Mucosa of rectum (tissue), 2 donors: Measurements from ENCODE around the gene NTPCR.

Experiments
- H3K27ac ChIP-seq, 2 donors: one replicate each; pipeline ENCODE4 v1.7.0; 2013; ENCODE audit warnings: inconsistent platforms in 2 of 2, low read depth in 2 of 2, low read length in 2 of 2
- H3K27me3 ChIP-seq, 2 donors: one replicate each; pipeline ENCODE4 v1.7.0; 2013; ENCODE audit warnings: low read length in 2 of 2; ENCODE audit not compliant: control insufficient read depth in 2 of 2, insufficient read depth in 2 of 2
- H3K36me3 ChIP-seq, 2 donors: one replicate each; pipeline ENCODE4 v1.7.0; 2013; ENCODE audit warnings: low read length in 2 of 2; ENCODE audit not compliant: control insufficient read depth in 2 of 2, insufficient read depth in 2 of 2
- H3K4me1 ChIP-seq, 2 donors: one replicate each; pipeline ENCODE4 v1.7.0; 2013; ENCODE audit warnings: low read length in 2 of 2, mild to moderate bottlenecking in 1 of 2; ENCODE audit not compliant: control insufficient read depth in 2 of 2, insufficient read depth in 2 of 2
- H3K4me3 ChIP-seq, 2 donors: one replicate each; pipeline ENCODE4 v1.7.0; 2013; ENCODE audit warnings: low read length in 2 of 2
- H3K9ac ChIP-seq, 2 donors: one replicate each; pipeline ENCODE4 v1.7.0; 2013; ENCODE audit warnings: low read length in 2 of 2, low read depth in 1 of 2, mild to moderate bottlenecking in 1 of 2
- H3K9me3 ChIP-seq, 2 donors: one replicate each; pipeline ENCODE4 v1.7.0; 2013; ENCODE audit warnings: low read length in 2 of 2; ENCODE audit not compliant: control insufficient read depth in 2 of 2
- donor health status: healthy.
- donor health status: Normal muscosa, but diverticular disease.

Gene NTPCR

GRCh38 chr1:232983817-232984567, 33.6 kb downstream of the NTPCR start:
- Histone ChIP-seq H3K4me3 (no peak overlapping the region), H3K9ac (no peak overlapping the region), H3K36me3 (peaks cover 2 to 4% of the 10 kb centered on the region in 2 donors), H3K9me3 (no peaks in the 10 kb centered on the region), H3K27me3 (no peaks in the 10 kb centered on the region), H3K27ac (peak overlapping the region in 1 of 2 donors; percentile 43), H3K4me1 (peaks cover 7 to 13% of the 10 kb centered on the region in 2 donors)

- Histone ChIP-seq H3K27me3 (no peaks in the 10 kb centered on the region), H3K4me1 (peaks cover 7 to 13% of the 10 kb centered on the region in 2 donors), H3K36me3 (peaks cover 0 to 1% of the 10 kb centered on the region in 2 donors), H3K4me3 (no peak overlapping the region), H3K9ac (no peak overlapping the region), H3K27ac (peak overlapping the region; percentile 43 to 58), H3K9me3 (no peaks in the 10 kb centered on the region)
Measured at GRCh38 chr1:232984577-232985425, 34.4 kb downstream of the NTPCR start.

- H3K4me1 ChIP-seq: peaks cover 7 to 13% of the 10 kb centered on the region in 2 donors
- H3K36me3 ChIP-seq: no peaks in the 10 kb centered on the region
- H3K27ac ChIP-seq: no peak overlapping the region
- no peaks in the 10 kb centered on the region for H3K9me3 ChIP-seq
- no peak overlapping the region for H3K9ac ChIP-seq
- no peak overlapping the region for H3K4me3 ChIP-seq
- no peaks in the 10 kb centered on the region for H3K27me3 ChIP-seq
Measured at GRCh38 chr1:232985882-232986526, 35.6 kb downstream of the NTPCR start.

- Histone ChIP-seq H3K4me3 (no peak overlapping the region), H3K9ac (no peak overlapping the region), H3K36me3 (no peaks in the 10 kb centered on the region), H3K27me3 (no peaks in the 10 kb centered on the region), H3K4me1 (peaks cover 7 to 13% of the 10 kb centered on the region in 2 donors), H3K27ac (no peak overlapping the region), H3K9me3 (no peaks in the 10 kb centered on the region)
Measured at GRCh38 chr1:232986527-232986922, 36.1 kb downstream of the NTPCR start.

- H3K4me1 ChIP-seq: peaks cover 7 to 13% of the 10 kb centered on the region in 2 donors
- no peak overlapping the region for H3K9ac ChIP-seq
- H3K4me3 ChIP-seq: no peak overlapping the region
- no peaks in the 10 kb centered on the region for H3K36me3 ChIP-seq
- H3K9me3 ChIP-seq: no peaks in the 10 kb centered on the region
- H3K27me3 ChIP-seq: no peaks in the 10 kb centered on the region
- H3K27ac ChIP-seq: no peak overlapping the region
Measured at GRCh38 chr1:232987046-232987773, 36.8 kb downstream of the NTPCR start.

- no peaks in the 10 kb centered on the region for H3K9me3 ChIP-seq
- H3K4me1 ChIP-seq: peaks cover 7 to 13% of the 10 kb centered on the region in 2 donors
- no peak overlapping the region for H3K9ac ChIP-seq
- no peaks in the 10 kb centered on the region for H3K36me3 ChIP-seq
- no peak overlapping the region for H3K4me3 ChIP-seq
- no peaks in the 10 kb centered on the region for H3K27me3 ChIP-seq
- no peak overlapping the region for H3K27ac ChIP-seq
Measured at GRCh38 chr1:232987774-232988140, 37.3 kb downstream of the NTPCR start.

- Histone ChIP-seq H3K4me3 (no peak overlapping the region), H3K36me3 (no peaks in the 10 kb centered on the region), H3K9me3 (no peaks in the 10 kb centered on the region), H3K4me1 (peaks cover 7 to 13% of the 10 kb centered on the region in 2 donors), H3K9ac (no peak overlapping the region), H3K27ac (no peak overlapping the region), H3K27me3 (no peaks in the 10 kb centered on the region)
Measured at GRCh38 chr1:232988572-232989040, 38.2 kb downstream of the NTPCR start.

GRCh38 chr1:232990176-232991128, 40.0 kb downstream of the NTPCR start:
- no peak overlapping the region for H3K27ac ChIP-seq
- peaks cover 0 to 3% of the 10 kb centered on the region in 2 donors for H3K36me3 ChIP-seq
- H3K9me3 ChIP-seq: no peaks in the 10 kb centered on the region
- H3K9ac ChIP-seq: no peak overlapping the region
- no peak overlapping the region for H3K4me3 ChIP-seq
- H3K4me1 ChIP-seq: peaks cover 0 to 3% of the 10 kb centered on the region in 2 donors
- no peaks in the 10 kb centered on the region for H3K27me3 ChIP-seq

GRCh38 chr1:232991238-232991637, 40.8 kb downstream of the NTPCR start:
- H3K27ac ChIP-seq: no peak overlapping the region
- no peak overlapping the region for H3K4me3 ChIP-seq

More at GRCh38 chr1:232991238-232991637, 40.8 kb downstream of the NTPCR start:
- Histone ChIP-seq H3K27me3 (no peaks in the 10 kb centered on the region), H3K4me1 (no peaks in the 10 kb centered on the region), H3K9me3 (no peaks in the 10 kb centered on the region), H3K36me3 (peaks cover 0 to 3% of the 10 kb centered on the region in 2 donors), H3K9ac (no peak overlapping the region)
